Heart left ventricle (tissue), 13 donors: Measurements from ENCODE around the gene SEMA4A.

Source experiments
- CTCF ChIP-seq, 12 donors: fragments of 200-600 bp; sonication (generic) in 4 of 12; IDR thresholded peaks; one replicate each; pipeline versions ENCODE4 v1.5.0 to v1.8.0; 2018 to 2022; ENCODE audit warnings: antibody characterized with exemption in 12 of 12, mild to moderate bottlenecking in 5 of 12
- POLR2A ChIP-seq, 2 donors: fragments of 450-650 bp; IDR thresholded peaks; one replicate each; pipeline ENCODE4 v1.6.1; 2017; ENCODE audit warnings: antibody characterized with exemption in 2 of 2, mild to moderate bottlenecking in 2 of 2, moderate library complexity in 2 of 2
- donor health status: ischemic (EF 13 %, LVEDD 7.1; RV severe dilation, severe dysfunction).
- donor health status: DM: no; HTN: yes; CAD: no.
- donor health status: DM: no; HTN: no; CAD: no.
- donor health status: ischemic (EF 25% LVEDD 6.9; RV normal size, moderate dysfunction).
- donor health status: ischemic (EF 25% LVEDD 5.7; RV mildly dilated, moderate dysfunction).
- donor health status: ischemic (EF 35%, LVEDD 5.7; RV mildly dilated, moderate dysfunction).
- donor health status: nonischemic (EF 11% LVEDD 7.7; RV severe dilation, severe dysfunction).
- donor health status: DM: yes; HTN: yes; CAD: no.
- donor health status: PGD.
- donor health status: ischemic (EF 29% LVEDD 5.4; RV normal size, mild dysfunction).
- donor health status: nonischemic (EF 23%, LVEDD 6.1; RV moderate dilation, normal function).

GRCh38 chr1:156135930-156136871, 17.2 kb upstream of the SEMA4A start:
- TF ChIP-seq CTCF (IDR thresholded peaks at IDR 0.05) (no peak), POLR2A (IDR thresholded peaks at IDR 0.05) (no peak)
